ENCODE results near the gene SMARCA4.
A peak's percentile ranks its signal among the peaks of the same experiment; 100 is the strongest.
"Not testable (repeated sequence)": the region's sequence is repeated elsewhere in the genome, so short reads cannot be mapped to it uniquely, and the experiment has no call there.

SMARCA4 gene

DNA sequence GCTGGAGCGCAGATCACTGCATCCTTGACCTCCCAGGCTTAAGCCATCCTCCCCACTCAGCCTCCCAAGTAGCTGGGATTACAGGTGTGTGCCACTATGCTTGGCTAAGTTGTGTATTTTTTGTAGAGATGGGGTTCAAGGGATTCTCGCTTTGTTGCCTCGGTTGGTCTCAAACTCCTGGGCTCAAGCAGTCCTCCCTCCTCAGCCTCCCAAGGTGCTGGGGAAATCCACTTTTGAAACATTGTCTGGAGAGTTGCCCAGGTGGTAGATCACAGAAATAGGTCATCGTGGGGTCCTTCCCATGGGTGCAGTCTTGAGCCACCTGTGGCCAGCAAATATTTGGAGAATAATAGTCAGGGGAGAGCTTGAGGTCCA lies 133.7 kb downstream of the SMARCA4 start:
- Histone ChIP-seq H3K36me3 (ENCODE audit: control insufficient read depth, insufficient read depth, low read length) (peaks cover 6% of the 10 kb centered on the region), H3K4me3 (replicated peaks; ENCODE audit: low read depth, low read length) (peak overlapping the region; percentile 30; the same call in 1 of the 2 replicates), H3K27me3 (replicated peaks; ENCODE audit: control insufficient read depth, insufficient read depth, low read length) (no peaks in the 10 kb centered on the region)
- TF ChIP-seq, protein P1, sequence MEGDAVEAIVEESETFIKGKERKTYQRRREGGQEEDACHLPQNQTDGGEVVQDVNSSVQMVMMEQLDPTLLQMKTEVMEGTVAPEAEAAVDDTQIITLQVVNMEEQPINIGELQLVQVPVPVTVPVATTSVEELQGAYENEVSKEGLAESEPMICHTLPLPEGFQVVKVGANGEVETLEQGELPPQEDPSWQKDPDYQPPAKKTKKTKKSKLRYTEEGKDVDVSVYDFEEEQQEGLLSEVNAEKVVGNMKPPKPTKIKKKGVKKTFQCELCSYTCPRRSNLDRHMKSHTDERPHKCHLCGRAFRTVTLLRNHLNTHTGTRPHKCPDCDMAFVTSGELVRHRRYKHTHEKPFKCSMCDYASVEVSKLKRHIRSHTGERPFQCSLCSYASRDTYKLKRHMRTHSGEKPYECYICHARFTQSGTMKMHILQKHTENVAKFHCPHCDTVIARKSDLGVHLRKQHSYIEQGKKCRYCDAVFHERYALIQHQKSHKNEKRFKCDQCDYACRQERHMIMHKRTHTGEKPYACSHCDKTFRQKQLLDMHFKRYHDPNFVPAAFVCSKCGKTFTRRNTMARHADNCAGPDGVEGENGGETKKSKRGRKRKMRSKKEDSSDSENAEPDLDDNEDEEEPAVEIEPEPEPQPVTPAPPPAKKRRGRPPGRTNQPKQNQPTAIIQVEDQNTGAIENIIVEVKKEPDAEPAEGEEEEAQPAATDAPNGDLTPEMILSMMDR (IDR thresholded peaks at IDR 0.05; ENCODE audit: insufficient read depth, low read length, poor library complexity, severe bottlenecking) = no peak
- DNase-seq (ENCODE audit: extremely low read depth, insufficient read length) = no peak

DNA sequence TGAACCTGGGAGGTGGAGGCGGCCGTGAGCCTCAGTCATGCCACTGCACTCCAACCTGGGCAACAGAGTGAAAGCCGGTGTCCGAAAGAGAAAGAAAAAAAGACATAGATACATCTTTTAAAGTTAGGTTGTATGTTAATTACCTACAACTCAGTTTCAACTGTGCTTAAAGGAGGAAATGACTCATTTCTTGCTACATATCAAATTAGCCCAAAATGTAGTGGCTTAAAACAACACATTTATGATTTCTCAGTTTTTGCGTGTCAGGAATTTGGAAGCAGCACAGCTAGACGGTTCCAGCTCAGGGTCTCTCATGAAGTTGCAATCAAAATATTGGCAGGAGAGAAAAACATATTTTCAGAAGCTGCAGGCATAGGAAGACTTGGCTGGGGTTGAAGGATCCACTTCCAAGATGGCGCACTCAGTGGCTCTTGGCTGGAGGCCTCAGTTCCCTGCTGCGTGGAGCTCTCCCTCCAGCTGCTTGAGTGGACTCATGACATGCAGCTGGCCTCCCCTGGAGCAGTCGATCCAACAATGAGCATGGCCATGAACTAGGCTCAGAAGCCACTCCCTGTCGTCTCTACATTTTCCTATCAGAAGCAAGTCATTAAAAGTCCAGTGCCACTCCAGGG lies 135.5 kb downstream of the SMARCA4 start:
- no peak overlapping the region for H3K4me3 ChIP-seq (replicated peaks; ENCODE audit: low read depth, low read length)
- DNase-seq (ENCODE audit: extremely low read depth, insufficient read length) = peak; percentile 59
- H3K27me3 ChIP-seq (replicated peaks; ENCODE audit: control insufficient read depth, insufficient read depth, low read length) = no peaks in the 10 kb centered on the region
- peaks cover 13% of the 10 kb centered on the region for H3K36me3 ChIP-seq (ENCODE audit: control insufficient read depth, insufficient read depth, low read length)
- TF ChIP-seq, protein P1 (IDR thresholded peaks at IDR 0.05; ENCODE audit: insufficient read depth, low read length, poor library complexity, severe bottlenecking) = no peak

DNA sequence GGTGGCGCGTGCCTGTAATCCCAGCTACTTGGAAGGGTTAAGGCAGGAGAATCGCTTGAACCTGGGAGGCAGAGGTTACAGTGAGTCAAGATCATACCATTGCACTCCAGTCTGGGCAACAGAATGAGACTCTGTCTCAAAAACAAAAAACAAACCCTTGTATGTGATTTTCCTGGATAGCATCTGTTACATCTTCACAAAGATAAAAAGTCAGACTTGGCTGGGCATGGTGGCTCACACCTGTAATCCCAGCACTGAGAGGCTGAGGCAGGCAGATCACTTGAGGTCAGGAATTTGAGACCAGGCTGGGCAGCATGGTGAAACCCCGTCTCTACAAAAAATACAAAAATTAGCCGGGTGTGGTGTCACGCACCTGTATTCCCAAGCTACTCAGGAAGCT lies 136.5 kb downstream of the SMARCA4 start:
- not testable (repeated sequence) for H3K4me3 ChIP-seq (replicated peaks; ENCODE audit: low read depth, low read length); DNase-seq (ENCODE audit: extremely low read depth, insufficient read length); H3K27me3 ChIP-seq (replicated peaks; ENCODE audit: control insufficient read depth, insufficient read depth, low read length)
- peaks cover 14% of the 10 kb centered on the region for H3K36me3 ChIP-seq (ENCODE audit: control insufficient read depth, insufficient read depth, low read length)

DNA sequence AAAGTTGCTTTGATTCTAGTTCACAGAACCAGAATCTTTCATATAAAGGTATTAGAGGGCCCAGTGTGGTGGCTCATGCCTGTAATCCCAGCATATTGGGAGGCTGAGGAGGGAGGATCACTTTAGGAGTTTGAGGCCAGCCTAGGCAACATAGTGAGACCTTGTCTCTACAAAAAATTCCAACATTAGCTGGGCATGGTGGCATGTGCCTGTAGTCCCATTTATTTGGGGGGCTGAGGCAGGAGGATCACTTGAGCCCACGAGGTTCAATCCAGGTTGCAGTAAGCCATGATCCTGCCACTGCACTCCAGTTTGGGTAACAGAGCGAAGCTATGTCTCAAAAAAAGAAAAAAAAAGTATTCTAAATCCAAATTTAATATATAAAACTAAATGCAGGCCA lies 137.5 kb downstream of the SMARCA4 start:
- TF ChIP-seq, protein P1 (IDR thresholded peaks at IDR 0.05; ENCODE audit: insufficient read depth, low read length, poor library complexity, severe bottlenecking) = no peak
- DNase-seq (ENCODE audit: extremely low read depth, insufficient read length) = no peak
- Histone ChIP-seq H3K4me3 (replicated peaks; ENCODE audit: low read depth, low read length) (no peak overlapping the region), H3K36me3 (ENCODE audit: control insufficient read depth, insufficient read depth, low read length) (peaks cover 22% of the 10 kb centered on the region), H3K27me3 (replicated peaks; ENCODE audit: control insufficient read depth, insufficient read depth, low read length) (no peaks in the 10 kb centered on the region)

DNA sequence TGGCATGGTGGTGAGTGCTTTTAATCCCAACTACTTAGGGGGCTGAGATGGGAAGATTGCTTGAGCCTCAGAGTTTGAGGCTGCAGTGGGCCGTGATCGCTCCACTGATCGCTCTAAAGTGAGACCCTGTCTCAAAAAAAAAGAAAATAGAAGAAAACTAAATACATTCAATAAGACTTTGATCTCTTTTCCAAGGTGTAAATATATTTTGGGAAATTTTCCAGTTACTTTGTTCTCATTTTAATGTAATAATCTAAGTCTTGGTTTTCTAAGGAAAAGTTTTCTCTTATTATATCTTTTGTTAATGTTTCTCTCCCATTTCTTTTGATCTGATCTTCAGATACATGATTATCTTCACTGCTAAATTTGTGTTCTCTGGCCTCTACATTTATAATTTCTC lies 138.0 kb downstream of the SMARCA4 start:
- H3K36me3 ChIP-seq (ENCODE audit: control insufficient read depth, insufficient read depth, low read length) = peaks cover 19% of the 10 kb centered on the region
- TF ChIP-seq, protein P1 (IDR thresholded peaks at IDR 0.05; ENCODE audit: insufficient read depth, low read length, poor library complexity, severe bottlenecking) = no peak

DNA sequence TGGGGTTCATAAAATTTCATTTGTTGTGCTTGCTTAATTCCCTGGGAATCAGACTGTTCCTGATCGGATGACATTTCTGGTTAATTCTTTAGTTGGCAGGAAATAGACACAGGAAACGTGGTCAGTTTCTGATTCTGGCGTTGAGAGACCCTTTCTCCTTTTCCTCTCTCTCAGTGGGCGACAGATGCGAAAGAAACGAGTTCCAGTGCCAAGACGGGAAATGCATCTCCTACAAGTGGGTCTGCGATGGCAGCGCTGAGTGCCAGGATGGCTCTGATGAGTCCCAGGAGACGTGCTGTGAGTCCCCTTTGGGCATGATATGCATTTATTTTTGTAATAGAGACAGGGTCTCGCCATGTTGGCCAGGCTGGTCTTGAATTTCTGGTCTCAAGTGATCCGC lies 139.2 kb downstream of the SMARCA4 start:
- Histone ChIP-seq H3K4me3 (replicated peaks; ENCODE audit: low read depth, low read length) (no peak overlapping the region), H3K27me3 (replicated peaks; ENCODE audit: control insufficient read depth, insufficient read depth, low read length) (no peaks in the 10 kb centered on the region), H3K36me3 (ENCODE audit: control insufficient read depth, insufficient read depth, low read length) (peaks cover 22% of the 10 kb centered on the region)
- TF ChIP-seq, protein P1 (IDR thresholded peaks at IDR 0.05; ENCODE audit: insufficient read depth, low read length, poor library complexity, severe bottlenecking) = no peak
- DNase-seq (ENCODE audit: extremely low read depth, insufficient read length) = no peak

More for the DNA sequence above, 138.0 kb downstream of the SMARCA4 start:
- H3K4me3 ChIP-seq (replicated peaks; ENCODE audit: low read depth, low read length) = no peak overlapping the region
- no peak for DNase-seq (ENCODE audit: extremely low read depth, insufficient read length)
- no peaks in the 10 kb centered on the region for H3K27me3 ChIP-seq (replicated peaks; ENCODE audit: control insufficient read depth, insufficient read depth, low read length)
